ENCODE results near the gene EPPIN. TPM values are rescaled to one million over a fixed set of nuclear protein-coding genes. Genes with fewer than 3 reads are reported as not detected.

Gene EPPIN
- total and polyA plus RNA-seq, 10 of the 15 experiments (the other 5 are each of a cell fraction or from before 2014, with no cell fraction given) = not detected

DNA sequence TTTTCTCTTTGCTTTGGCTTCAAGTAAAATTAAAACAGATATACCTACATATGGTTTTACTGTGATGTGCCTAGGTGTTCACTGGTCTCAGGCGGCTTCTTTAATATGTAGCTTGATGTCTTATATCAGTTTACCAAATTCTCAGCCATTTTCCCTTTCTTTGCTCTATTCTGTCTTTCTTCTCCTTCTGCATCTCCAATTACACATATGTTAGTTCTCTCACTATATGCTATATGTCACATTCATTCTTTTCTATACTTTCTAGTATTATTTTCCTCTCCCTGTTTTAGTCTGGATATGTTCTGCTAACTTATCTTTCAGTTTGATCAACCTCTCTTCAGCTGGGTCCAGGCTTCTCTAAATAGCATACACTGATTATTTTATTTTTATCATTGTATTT lies 46.3 kb upstream of the EPPIN start:
- no TSS peak for BruUV-seq (replicated peaks)
- no peak overlapping the region for H3K4me3 ChIP-seq
- intact Hi-C loops (cut with micrococcal nuclease; ENCODE audit: unreplicated experiment) (no loop called here), in situ Hi-C loops (cut with MboI) (no loop called here)
- no peak for DNase-seq (ENCODE audit: low read depth, low spot score)
- CTCF ChIA-PET = interaction anchor here (3.6 kb wide), 1 partner anchor 178 kb away, joined by 46 read pairs; no protein-coding TSS in a partner anchor
- no peaks in the 10 kb centered on the region for H3K36me3 ChIP-seq (ENCODE audit: control insufficient read depth in 2 of 2, insufficient read depth in 2 of 2, low read length in 1 of 2)
- no peak overlapping the region for H3K9ac ChIP-seq (ENCODE audit: control insufficient read depth, insufficient read depth, low read length)
- FAIRE-seq = no peak
- no peaks in the 10 kb centered on the region for H3K79me2 ChIP-seq (ENCODE audit: control insufficient read depth, insufficient read depth, low read length)
- no peaks in the 10 kb centered on the region for H4K20me1 ChIP-seq (ENCODE audit: control insufficient read depth, insufficient read depth)
- POLR2A ChIA-PET = no interaction called here
- WGBS (ENCODE audit: insufficient coverage, insufficient replicate concordance, low lambda C conversion rate, missing lambda C conversion rate) = 0% methylated on average over 1 of the region's 1 CpG
- no peaks in the 10 kb centered on the region for H3K9me3 ChIP-seq (replicated peaks; ENCODE audit: control insufficient read depth, insufficient read depth, low read length)
- RAD21 ChIA-PET (ENCODE audit: unreplicated experiment) = interaction anchor here (2.5 kb wide), 1 partner anchor 177 kb away, joined by 12 read pairs; no protein-coding TSS in a partner anchor
- ATAC-seq = no peak
- no peaks in the 10 kb centered on the region; a peak in 3 of 4 replicates for H3K27me3 ChIP-seq (replicated peaks in 1 of 2; ENCODE audit: control insufficient read depth in 2 of 2, insufficient read depth in 2 of 2, low read length in 1 of 2)
- SMC1A ChIA-PET (ENCODE audit: uncharacterized antibody, unreplicated experiment) = interaction anchor here (4.1 kb wide), 1 partner anchor 177 kb away, joined by 17 read pairs; no protein-coding TSS in a partner anchor
- no peak overlapping the region for H3K4me2 ChIP-seq (ENCODE audit: control insufficient read depth, insufficient read depth)
- TF ChIP-seq, protein P1, sequence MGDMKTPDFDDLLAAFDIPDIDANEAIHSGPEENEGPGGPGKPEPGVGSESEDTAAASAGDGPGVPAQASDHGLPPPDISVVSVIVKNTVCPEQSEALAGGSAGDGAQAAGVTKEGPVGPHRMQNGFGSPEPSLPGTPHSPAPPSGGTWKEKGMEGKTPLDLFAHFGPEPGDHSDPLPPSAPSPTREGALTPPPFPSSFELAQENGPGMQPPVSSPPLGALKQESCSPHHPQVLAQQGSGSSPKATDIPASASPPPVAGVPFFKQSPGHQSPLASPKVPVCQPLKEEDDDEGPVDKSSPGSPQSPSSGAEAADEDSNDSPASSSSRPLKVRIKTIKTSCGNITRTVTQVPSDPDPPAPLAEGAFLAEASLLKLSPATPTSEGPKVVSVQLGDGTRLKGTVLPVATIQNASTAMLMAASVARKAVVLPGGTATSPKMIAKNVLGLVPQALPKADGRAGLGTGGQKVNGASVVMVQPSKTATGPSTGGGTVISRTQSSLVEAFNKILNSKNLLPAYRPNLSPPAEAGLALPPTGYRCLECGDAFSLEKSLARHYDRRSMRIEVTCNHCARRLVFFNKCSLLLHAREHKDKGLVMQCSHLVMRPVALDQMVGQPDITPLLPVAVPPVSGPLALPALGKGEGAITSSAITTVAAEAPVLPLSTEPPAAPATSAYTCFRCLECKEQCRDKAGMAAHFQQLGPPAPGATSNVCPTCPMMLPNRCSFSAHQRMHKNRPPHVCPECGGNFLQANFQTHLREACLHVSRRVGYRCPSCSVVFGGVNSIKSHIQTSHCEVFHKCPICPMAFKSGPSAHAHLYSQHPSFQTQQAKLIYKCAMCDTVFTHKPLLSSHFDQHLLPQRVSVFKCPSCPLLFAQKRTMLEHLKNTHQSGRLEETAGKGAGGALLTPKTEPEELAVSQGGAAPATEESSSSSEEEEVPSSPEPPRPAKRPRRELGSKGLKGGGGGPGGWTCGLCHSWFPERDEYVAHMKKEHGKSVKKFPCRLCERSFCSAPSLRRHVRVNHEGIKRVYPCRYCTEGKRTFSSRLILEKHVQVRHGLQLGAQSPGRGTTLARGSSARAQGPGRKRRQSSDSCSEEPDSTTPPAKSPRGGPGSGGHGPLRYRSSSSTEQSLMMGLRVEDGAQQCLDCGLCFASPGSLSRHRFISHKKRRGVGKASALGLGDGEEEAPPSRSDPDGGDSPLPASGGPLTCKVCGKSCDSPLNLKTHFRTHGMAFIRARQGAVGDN (IDR thresholded peaks at IDR 0.05) = no peak
- no peak for TF ChIP-seq CBX5 (IDR thresholded peaks at IDR 0.05; ENCODE audit: low read depth)
- no peak for TF ChIP-seq ZNF24 (IDR thresholded peaks at IDR 0.05)
- TF ChIP-seq NFYB (IDR thresholded peaks at IDR 0.05; ENCODE audit: insufficient read depth, low read depth, low read length) = no peak
- TF ChIP-seq, protein P2, sequence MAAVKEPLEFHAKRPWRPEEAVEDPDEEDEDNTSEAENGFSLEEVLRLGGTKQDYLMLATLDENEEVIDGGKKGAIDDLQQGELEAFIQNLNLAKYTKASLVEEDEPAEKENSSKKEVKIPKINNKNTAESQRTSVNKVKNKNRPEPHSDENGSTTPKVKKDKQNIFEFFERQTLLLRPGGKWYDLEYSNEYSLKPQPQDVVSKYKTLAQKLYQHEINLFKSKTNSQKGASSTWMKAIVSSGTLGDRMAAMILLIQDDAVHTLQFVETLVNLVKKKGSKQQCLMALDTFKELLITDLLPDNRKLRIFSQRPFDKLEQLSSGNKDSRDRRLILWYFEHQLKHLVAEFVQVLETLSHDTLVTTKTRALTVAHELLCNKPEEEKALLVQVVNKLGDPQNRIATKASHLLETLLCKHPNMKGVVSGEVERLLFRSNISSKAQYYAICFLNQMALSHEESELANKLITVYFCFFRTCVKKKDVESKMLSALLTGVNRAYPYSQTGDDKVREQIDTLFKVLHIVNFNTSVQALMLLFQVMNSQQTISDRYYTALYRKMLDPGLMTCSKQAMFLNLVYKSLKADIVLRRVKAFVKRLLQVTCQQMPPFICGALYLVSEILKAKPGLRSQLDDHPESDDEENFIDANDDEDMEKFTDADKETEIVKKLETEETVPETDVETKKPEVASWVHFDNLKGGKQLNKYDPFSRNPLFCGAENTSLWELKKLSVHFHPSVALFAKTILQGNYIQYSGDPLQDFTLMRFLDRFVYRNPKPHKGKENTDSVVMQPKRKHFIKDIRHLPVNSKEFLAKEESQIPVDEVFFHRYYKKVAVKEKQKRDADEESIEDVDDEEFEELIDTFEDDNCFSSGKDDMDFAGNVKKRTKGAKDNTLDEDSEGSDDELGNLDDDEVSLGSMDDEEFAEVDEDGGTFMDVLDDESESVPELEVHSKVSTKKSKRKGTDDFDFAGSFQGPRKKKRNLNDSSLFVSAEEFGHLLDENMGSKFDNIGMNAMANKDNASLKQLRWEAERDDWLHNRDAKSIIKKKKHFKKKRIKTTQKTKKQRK (IDR thresholded peaks at IDR 0.05; ENCODE audit: low read depth, low read length) = no peak
- no peak for TF ChIP-seq HDGF (IDR thresholded peaks at IDR 0.05)
- TF ChIP-seq ZNF622 (IDR thresholded peaks at IDR 0.05) = no peak
- TF ChIP-seq RUNX3 (IDR thresholded peaks at IDR 0.05; ENCODE audit: low read length) = no peak
- TF ChIP-seq, protein P3, sequence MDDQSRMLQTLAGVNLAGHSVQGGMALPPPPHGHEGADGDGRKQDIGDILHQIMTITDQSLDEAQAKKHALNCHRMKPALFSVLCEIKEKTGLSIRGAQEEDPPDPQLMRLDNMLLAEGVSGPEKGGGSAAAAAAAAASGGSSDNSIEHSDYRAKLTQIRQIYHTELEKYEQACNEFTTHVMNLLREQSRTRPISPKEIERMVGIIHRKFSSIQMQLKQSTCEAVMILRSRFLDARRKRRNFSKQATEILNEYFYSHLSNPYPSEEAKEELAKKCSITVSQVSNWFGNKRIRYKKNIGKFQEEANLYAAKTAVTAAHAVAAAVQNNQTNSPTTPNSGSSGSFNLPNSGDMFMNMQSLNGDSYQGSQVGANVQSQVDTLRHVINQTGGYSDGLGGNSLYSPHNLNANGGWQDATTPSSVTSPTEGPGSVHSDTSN (IDR thresholded peaks at IDR 0.05; ENCODE audit: insufficient replicate concordance, low read depth, low read length) = no peak
- H3K4me1 ChIP-seq (ENCODE audit: control insufficient read depth, insufficient read depth, low read length) = no peaks in the 10 kb centered on the region
- H3K27ac ChIP-seq (ENCODE audit: control insufficient read depth, insufficient read depth) = no peak overlapping the region
- H2AFZ ChIP-seq (ENCODE audit: control insufficient read depth, low read depth, low read length) = no peak overlapping the region

Measured in GM12878 (cell line).